Pericardium fibroblast (primary cell): ENCODE results near the gene ASCC2. TPM values are rescaled to one million over a fixed set of nuclear protein-coding genes. Genes with fewer than 3 reads are reported as not detected.

Experiments used
- total RNA-seq: library from RNA; depleted of rRNA; stranded (reverse); fragments of >200 nt; gene quantifications from 2 replicates; pipeline ENCODE4 v1.2.3, GENCODE V29; 2015

Gene ASCC2, protein sequence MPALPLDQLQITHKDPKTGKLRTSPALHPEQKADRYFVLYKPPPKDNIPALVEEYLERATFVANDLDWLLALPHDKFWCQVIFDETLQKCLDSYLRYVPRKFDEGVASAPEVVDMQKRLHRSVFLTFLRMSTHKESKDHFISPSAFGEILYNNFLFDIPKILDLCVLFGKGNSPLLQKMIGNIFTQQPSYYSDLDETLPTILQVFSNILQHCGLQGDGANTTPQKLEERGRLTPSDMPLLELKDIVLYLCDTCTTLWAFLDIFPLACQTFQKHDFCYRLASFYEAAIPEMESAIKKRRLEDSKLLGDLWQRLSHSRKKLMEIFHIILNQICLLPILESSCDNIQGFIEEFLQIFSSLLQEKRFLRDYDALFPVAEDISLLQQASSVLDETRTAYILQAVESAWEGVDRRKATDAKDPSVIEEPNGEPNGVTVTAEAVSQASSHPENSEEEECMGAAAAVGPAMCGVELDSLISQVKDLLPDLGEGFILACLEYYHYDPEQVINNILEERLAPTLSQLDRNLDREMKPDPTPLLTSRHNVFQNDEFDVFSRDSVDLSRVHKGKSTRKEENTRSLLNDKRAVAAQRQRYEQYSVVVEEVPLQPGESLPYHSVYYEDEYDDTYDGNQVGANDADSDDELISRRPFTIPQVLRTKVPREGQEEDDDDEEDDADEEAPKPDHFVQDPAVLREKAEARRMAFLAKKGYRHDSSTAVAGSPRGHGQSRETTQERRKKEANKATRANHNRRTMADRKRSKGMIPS
- total RNA-seq: 20.3 and 25.8 TPM in 2 replicates

DNA sequence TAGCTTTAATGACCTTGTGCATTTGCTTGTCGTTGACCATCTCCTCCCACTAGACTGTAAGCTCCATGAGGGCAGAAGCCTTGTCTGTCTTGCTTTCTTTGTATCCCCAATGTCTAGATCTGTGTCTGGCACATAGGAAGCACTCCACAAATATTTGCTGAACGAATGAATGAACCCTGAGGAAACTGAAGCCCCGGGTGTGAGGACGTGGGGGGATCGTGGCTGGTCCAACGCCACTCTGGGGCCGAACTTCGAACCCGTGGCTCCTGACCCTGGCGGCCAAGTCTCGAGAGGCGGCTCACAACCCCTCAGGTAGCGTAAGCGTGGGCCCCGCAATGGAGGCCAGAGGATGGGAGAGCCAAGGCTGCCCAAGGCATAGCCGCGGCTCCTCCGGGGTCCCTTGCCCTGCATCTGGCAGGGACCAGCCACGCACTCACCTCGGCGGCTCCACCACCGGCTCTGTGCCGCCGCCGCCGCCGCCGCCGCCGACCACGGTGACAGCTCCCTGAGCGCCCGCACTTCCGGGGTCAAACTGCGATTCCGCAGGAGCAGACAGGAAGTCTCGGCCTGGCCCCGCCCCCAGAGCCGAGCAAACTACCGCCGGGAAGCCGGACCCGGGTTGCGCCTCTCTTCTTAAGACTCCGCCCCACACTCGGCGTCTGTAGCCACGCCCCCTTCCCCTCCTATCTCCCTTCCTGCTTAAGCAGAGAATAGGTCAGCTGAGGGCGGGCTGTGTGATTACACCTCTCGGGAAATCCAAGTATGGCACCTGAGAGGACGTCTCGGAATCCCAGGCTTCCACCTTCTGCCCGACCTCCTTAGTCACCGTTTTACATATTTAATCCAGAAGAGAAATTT lies at the start of gene ASCC2:
ASCC2 (minus strand) TSS at position 534 of the 858 bp plus-strand sequence. CDS start 5,949 bp downstream, outside the sequence.

DNA sequence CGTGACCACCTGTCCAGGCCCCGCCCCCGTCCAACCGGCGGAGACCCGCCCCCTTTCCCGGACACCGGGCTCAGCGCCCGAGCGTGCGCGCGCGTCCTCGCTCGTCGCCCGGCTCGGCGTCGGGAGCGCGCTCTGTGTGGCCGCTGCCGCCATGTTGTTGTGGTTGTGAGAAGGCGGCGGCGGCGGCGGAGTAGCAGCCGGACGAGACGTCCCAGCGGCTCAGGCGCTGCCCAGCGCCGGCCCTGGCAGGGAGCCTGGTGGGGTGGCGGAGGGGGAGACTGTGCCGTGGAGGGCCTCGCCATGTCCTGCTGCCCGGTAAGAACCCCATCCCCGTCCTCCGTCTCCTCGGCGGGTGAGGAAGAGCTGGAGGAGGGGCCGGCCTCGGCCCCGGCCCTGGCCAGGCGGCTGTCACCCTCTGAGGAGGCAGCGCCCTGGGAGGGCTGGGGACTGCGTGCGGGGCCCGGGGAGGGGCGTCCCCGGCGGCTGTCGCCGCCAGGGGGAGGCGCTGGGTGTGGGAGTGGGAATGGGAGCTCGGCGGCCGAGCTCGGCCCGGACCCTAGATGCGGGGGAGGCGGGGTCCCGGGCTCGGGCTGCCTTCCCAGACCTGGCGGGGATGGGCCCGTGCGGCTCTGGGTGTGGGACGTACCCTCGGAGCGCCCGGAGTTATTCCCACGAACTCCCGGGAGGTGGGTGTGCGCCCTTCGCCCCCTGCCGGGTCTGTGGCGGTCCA lies 45.1 kb upstream of the ASCC2 start, which contains the start of gene MTMR3:
MTMR3 (plus strand) TSS at position 130 of the 730 bp plus-strand sequence. CDS start 87,886 bp downstream, outside the sequence.

DNA sequence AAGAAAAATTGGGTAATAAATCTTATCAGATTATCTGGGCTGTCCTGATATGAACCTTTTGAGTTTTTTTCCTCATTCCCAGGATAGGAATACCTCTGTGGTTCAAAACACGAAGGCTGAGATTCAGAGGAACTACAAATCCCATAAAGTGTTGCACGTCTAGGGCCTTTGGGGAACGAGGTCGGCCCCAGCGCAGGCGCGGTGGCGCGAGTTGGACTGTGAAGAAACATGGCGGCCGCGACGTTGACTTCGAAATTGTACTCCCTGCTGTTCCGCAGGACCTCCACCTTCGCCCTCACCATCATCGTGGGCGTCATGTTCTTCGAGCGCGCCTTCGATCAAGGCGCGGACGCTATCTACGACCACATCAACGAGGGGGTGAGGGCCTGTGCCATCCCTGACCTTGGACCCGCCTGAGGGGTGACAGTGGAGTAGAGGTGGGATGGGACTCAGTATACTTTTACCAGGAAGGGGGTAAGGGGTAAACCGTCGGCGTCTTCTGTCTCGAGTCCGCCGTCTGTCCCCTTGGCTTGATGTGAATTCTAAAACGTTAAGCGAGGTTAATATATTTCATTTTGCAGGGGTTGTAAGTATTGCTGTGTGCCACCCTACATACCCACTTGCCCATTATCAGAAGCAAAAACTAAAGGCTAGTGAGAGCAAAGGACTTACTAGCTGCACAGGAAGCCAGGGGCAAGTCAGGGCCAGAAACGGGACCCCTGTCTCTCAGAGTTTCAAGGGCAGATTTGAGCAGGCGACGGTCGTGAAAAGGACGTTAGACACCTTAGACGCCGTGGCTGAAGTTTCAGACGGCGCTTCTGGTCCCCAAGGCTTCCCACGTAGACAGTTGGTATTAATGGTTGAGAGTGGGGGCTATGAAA lies 70.7 kb downstream of the ASCC2 start, which contains the start of gene UQCR10:
UQCR10 (plus strand) TSS at position 199 of the 881 bp plus-strand sequence; CDS start at position 229, 30 bp downstream.

DNA sequence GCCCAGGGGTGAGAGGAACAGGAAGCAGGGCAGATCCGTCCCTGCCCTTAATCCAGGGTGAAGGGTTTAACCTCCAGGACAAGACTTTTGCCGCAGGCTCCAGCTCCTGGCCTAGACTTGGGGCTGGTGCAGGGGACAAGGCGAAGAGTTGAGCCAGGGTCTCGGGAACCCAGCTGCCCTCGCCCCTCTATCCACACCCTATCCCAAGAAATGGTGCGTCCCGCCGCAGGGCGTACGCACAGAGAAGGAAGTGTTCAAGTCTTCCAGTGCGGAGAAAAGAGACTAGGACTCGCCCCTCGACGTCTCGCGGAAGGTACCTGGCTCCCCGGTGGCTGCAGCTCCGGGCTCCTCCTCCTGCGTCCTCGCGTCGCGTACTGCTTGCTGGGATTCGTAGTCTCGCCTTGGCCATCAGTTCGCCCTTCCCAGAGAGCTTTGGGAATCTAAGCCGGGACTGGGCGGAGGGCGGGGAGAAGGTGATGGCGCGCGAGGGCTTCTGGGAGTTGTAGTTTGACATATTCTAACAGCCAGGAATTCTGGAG lies 71.4 kb downstream of the ASCC2 start, which contains the start of gene ZMAT5:
ZMAT5 (minus strand) TSS at position 376 of the 539 bp plus-strand sequence. CDS start 18,463 bp downstream, outside the sequence.

Other genes starting within 250 kb of the ASCC2 start
- gene NF2, start 234.6 kb downstream of the ASCC2 start, total RNA-seq: 37.2 and 41.2 TPM in 2 replicates
- gene CABP7, start 118.3 kb downstream of the ASCC2 start, total RNA-seq: not detected in 2 replicates
- 27.3 and 30.3 TPM in 2 replicates for gene ZMAT5, start 71.3 kb downstream of the ASCC2 start, total RNA-seq
- gene UQCR10, start 70.9 kb downstream of the ASCC2 start, total RNA-seq: 75.6 and 81.1 TPM in 2 replicates
- 13.4 and 18.1 TPM in 2 replicates for gene MTMR3, start 44.9 kb upstream of the ASCC2 start, total RNA-seq
- gene HORMAD2, start 242.2 kb upstream of the ASCC2 start, total RNA-seq: not detected in 2 replicates